GM11168 (cell line): ENCODE data around the gene DDX4.

Experiments
- in situ Hi-C: fragments of 300-500 bp; cut with MboI; formaldehyde crosslinking; loops from one replicate; pipeline ENCODE4 v1.12.0; 2022; ENCODE audit warnings: low sequenced_read_pairs; ENCODE audit not compliant: unreplicated experiment

The DDX4 gene

GRCh38 chr5:55737793-55738192 lies at the start of gene DDX4:
TSS of gene DDX4 (plus strand) at chr5:55738061. CDS start at chr5:55738964, 903 bp downstream.
- in situ Hi-C loops, result no loop called here

DNA sequence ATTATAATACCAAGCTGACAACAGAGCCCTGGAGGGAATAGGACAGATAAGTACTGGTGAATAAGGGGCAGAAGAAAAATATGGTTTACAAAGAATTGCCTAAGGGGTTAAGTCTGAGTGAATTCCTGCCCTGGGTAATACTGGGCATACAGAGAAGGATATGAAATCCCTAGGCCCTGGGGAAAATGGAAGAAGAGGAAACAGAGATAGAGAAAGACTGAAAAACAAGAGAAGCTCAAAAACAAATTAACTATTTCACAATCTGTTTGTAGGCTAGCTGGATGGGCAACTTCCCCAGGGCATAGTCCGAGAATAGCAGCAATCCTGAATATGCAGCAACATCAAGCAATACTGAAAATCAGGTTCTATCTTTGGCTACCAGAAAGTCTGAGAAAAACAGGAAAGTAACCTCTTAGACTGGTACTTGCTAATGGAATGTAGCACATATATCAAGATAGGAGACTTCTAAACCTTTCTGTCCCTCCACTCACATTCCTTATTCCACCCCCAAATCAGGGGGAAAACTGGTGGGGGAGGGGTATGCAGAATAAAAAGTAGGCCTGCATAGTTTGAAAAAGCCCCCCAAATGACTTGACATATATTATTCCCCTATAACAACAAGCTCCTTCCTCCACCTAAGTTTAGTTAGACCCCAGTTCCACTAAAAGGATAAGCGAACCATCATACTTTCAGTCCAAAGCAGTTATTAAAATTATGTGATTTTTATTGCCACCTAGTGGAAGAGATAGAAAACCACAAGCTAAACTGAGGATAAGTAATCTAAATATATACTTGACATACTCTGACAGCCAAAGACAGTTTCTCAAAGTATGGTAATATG lies 46.4 kb upstream of the DDX4 start:
- in situ Hi-C loops, result loop anchor here (25.0 kb wide), 2 partner anchors 279 to 354 kb away; no protein-coding TSS in a partner anchor

GRCh38 chr5:55692106-55692417 lies 45.8 kb upstream of the DDX4 start:
- in situ Hi-C loops, result loop anchor here (25.0 kb wide), 2 partner anchors 280 to 355 kb away; no protein-coding TSS in a partner anchor

DNA sequence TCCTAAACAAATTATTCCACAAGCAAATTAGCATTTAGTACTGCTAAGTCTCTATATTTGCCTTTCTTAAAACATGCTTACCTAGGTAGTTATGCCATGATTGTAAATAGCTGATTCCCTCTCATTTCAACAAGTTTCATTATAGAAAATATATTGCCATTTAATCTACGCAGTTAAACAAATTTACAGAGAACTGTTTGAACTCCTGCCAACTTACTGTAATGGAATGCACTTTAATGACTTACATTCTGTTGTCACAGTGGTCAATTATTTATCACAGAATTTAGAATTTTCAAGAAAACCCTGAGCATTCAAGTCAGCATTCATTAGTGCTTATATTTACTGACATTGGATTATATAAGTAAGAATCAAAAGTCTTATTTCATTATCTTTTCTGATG lies 45.4 kb upstream of the DDX4 start:
- in situ Hi-C loops, result loop anchor here (25.0 kb wide), 2 partner anchors 280 to 355 kb away; no protein-coding TSS in a partner anchor

DNA sequence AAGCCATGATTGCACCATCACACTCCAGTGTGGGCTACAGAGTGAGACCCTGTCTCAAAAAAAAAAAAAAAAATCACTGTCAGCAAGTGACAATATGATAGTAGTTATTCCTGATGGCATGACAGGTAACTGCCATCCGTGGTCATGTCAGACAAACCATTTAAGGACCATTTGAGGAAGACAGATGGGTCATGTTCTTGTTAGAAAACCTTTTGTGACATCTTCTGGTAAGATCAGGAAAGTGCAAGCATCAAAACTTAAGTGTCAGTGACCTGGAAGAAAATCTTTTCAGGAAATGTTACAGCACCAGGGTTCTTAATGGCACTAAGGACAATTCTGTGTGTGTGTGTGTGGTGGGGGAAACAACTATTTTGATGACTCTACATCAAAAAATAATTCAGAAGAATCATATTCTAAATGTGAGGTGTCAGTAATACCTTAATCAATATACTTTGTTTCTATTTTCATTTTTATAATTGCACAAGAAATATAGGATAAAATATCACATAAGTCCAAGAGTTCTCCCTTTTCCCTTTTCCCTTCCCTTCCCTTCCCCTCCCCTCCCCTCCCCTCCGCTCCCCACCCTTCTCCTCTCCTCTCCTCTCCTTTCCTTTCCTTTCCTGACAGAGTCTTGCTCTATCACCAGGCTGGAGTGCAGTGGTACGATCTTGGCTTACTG lies 43.6 kb upstream of the DDX4 start:
- in situ Hi-C loops, result loop anchor here (25.0 kb wide), 2 partner anchors 282 to 357 kb away; no protein-coding TSS in a partner anchor

DNA sequence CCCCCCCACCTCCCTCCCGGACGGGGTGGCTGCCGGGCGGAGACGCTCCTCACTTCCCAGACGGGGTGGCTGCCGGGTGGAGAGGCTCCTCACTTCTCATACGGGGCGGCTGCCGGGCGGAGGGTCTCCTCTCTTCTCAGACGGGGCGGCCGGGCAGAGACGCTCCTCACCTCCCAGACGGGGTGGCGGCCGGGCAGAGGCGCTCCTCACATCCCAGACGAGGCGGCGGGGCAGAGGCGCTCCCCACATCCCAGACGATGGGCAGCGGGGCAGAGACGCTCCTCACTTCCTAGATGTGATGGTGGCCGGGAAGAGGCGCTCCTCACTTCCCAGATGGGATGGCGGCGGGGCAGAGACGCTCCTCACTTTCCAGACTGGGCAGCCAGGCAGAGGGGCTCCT lies 41.2 kb upstream of the DDX4 start:
- in situ Hi-C loops, result loop anchor here (25.0 kb wide), 2 partner anchors 284 to 359 kb away; no protein-coding TSS in a partner anchor

GRCh38 chr5:55699041-55699688 lies 38.7 kb upstream of the DDX4 start:
- in situ Hi-C loops, result loop anchor here (25.0 kb wide), 2 partner anchors 287 to 362 kb away; no protein-coding TSS in a partner anchor

- in situ Hi-C loops, result no loop called here
Measured at GRCh38 chr5:55700745-55701144, 37.1 kb upstream of the DDX4 start.

- in situ Hi-C loops, result no loop called here
Measured at GRCh38 chr5:55701462-55702103, 36.3 kb upstream of the DDX4 start.

- in situ Hi-C loops, result no loop called here
Measured at GRCh38 chr5:55702598-55703345, 35.1 kb upstream of the DDX4 start.

DNA sequence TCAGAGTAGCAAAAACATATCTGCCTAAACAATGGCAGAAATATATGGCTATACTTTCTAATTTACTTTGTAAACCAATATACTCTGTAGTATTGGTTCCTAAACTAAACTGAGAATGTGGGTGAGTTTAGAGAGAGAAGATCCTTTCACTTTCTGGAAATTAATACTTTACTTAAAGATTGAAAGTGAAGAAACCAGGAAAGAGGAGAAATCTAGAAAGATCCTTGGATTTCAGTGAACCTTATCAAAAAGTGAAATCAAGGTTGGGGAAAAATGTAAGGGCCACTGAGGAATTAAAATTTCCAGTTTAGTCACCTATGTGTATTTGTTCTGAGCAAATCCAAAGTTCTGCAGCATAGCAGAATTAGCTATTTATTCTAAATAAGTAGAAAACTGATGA lies 31.6 kb upstream of the DDX4 start:
- in situ Hi-C loops, result no loop called here

DNA sequence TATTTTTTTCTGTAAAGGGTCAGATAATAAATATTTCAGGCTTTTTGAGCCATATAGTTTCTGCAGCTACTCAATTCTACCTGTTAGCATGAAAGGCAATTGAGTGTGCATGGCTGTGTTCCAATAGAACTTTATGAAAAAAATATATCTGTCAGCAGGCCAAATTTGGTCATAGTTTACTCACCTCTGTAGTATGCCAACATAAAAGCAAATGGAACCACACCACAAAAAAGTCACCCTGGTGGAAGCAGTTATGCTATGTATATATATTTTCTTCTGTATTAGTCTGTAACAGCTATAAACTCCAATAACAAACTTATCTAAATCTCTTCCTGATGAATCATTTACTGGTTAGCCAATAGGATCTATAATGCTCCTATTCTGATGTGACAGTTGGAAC lies 29.1 kb upstream of the DDX4 start:
- in situ Hi-C loops, result no loop called here

DNA sequence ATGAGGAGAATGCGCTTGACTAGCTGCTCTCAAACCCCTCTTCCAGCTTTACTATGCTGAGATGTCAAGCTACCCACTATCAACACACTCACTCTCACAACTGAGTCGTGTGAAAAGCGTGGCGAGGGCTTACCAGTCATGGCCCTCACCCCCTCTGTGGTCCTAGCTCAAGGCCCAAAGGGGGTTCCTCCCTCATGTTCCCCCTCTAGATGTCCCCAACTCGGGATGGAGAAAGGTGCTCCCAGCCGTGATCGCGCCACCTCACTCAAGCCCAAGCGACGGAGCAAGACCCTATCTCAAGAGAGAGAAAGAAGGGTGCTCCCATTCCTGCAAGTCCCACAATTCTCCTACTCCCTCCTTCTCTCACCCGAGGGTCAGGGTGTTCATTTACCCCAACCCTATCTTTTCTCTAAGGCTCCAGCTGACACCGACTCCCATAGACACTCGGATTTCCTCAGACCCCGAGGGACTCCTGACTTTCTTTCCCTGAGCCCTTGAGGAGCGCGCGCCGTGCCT lies 26.3 kb upstream of the DDX4 start:
- in situ Hi-C loops, result no loop called here

DNA sequence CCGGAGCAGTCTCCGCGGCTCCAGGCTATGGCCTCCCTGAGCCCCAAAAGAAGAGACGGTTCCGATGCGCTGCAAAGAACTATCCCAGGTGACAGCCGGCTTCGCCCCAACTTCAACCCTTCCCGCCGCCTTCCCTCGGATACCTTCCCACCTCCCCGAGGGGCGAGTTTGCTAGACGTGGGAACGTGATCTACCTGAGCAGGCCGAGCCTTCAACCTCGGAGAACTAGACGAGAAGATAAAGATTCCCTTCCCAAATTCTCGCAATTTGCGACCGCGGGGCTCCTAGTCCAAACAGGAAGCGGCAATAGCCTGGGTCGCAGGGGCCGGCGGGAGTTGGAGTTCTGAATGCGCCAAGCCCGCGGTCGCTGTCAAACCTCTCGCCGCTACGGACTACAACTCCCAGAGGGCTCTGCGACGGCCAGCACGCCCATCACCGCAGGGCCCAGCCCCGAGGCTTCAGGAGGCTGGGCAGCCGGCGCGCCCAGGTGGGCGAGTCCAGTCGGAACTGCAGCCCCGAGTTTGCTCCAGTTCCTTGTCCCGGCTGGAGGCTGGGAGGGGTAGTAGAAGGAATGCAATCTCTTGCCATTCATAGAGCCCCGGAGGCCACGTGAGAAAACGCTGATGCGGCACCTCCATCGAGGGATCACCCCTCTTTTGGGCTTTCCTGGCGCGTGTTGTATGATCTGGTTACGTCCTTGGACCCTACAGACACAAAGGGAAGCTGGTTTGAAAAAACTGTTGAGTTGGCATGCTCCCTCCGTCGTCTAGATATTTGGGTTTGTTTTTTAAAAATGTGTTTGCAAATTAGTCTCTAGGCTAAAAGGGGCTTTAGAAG lies 25.6 kb upstream of the DDX4 start, which contains the start of gene SLC38A9:
Gene SLC38A9, minus strand, starts transcription at position 302 of the 837 bp plus-strand sequence. CDS start 14,366 bp downstream, outside the sequence.
- in situ Hi-C loops, result no loop called here

DNA sequence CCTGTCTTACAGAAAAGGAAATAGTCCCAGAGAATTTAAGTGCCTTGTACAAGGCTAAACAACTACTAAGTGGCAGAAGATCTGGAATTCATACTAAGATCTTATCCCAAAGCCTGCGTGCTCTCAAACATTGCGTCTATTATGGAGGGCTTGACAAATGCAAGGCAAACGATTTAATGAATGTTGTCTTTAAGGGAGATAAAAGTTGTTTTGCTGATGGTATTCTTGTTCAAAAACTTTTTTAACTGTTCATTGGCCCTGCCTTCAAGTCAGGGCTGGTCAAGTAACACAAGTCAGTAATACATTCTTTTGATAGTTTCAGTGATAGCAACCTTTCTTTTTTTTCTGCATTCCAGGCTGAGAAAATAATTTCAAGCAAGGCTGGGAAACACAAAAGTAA lies 24.0 kb upstream of the DDX4 start:
- in situ Hi-C loops, result no loop called here

DNA sequence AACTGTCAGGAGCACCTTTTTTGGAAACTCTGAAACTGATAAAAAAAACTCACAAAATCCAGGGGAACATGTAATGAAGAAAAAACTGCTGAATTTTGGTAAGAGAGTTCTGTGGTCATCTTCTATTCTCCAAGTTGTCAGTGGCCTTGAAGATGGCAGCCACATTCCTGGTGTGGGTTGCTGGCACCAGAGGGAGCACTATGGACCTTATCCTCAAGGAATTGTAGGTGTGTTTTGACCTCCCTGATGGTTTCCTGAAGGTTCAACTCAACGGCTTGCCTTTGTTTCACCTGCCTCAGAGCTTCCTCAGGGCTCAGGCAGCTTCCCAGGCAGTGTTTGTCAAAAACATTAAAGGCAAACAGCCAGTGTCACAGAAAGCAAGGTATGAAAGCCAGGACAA lies 23.5 kb upstream of the DDX4 start:
- in situ Hi-C loops, result no loop called here

- in situ Hi-C loops, result no loop called here
Measured at GRCh38 chr5:55714749-55715148, 23.1 kb upstream of the DDX4 start.

GRCh38 chr5:55715519-55716078 lies 22.3 kb upstream of the DDX4 start:
- in situ Hi-C loops, result no loop called here
